Measurements from ENCODE around the gene SEC24C.
"Not testable (repeated sequence)": the region's sequence is repeated elsewhere in the genome, so short reads cannot be mapped to it uniquely, and the experiment has no call there.

GRCh38 chr10:73729781-73730152 lies 14.4 kb upstream of the SEC24C start:
- not testable (repeated sequence) for TF ChIP-seq CTCF (conservative IDR thresholded peaks at IDR 0.05 in 1 of 2, IDR thresholded peaks at IDR 0.05 in 1 of 2; ENCODE audit: extremely low read depth in 1 of 2, insufficient read depth in 1 of 2, low read depth in 1 of 2, low read length in 2 of 2); EZH2 (IDR thresholded peaks at IDR 0.05; ENCODE audit: borderline replicate concordance, low read length)

Measured in mammary epithelial cell (primary cell).